Measurements from ENCODE around the gene NXPH1. TPM values are rescaled to one million over a fixed set of nuclear protein-coding genes. Genes with fewer than 3 reads are reported as not detected.

NXPH1 gene
- polyA plus RNA-seq, 1 donor (not counting 4 experiments of a cell fraction or from before 2014, with no cell fraction given): not detected

GRCh38 chr7:8581842-8582241 is 148.4 kb downstream of the NXPH1 start:
- no peak overlapping the region for H3K4me3 ChIP-seq (ENCODE audit: control insufficient read depth in 2 of 3, extremely low read depth in 1 of 3, insufficient read depth in 2 of 3, low read depth in 1 of 3, low read length in 3 of 3)
- H3K9me1 ChIP-seq (ENCODE audit: control insufficient read depth, extremely low read depth, insufficient read depth, low read length): no peaks in the 10 kb centered on the region
- DNase-seq (ENCODE audit: low read depth, low spot score) (no peak), FAIRE-seq (no peak)
- no peaks in the 10 kb centered on the region for H3K27me3 ChIP-seq (ENCODE audit: control insufficient read depth, extremely low read depth, insufficient read depth, low read length)
- H4K20me1 ChIP-seq (ENCODE audit: control insufficient read depth, extremely low read depth, insufficient read depth, low read length): no peaks in the 10 kb centered on the region
- H3K4me1 ChIP-seq (ENCODE audit: control insufficient read depth, extremely low read depth, insufficient read depth, low read length): no peaks in the 10 kb centered on the region
- no peak for TF ChIP-seq EZH2 (IDR thresholded peaks at IDR 0.05; ENCODE audit: low read length)
- TF ChIP-seq CTCF (optimal IDR thresholded peaks at IDR 0.05 in 1 of 3, IDR thresholded peaks at IDR 0.05 in 1 of 3, conservative IDR thresholded peaks at IDR 0.05 in 1 of 3; ENCODE audit: extremely low read depth in 1 of 3, insufficient read depth in 2 of 3, low read length in 3 of 3): no peak
- no peak overlapping the region for H3K9ac ChIP-seq (ENCODE audit: control insufficient read depth, extremely low read depth, insufficient read depth, low read length)
- no peaks in the 10 kb centered on the region for H3K9me3 ChIP-seq (ENCODE audit: control insufficient read depth, low read depth, low read length)
- dilution Hi-C loops (cut with MboI; ENCODE audit: extremely low pct_ligation_motif_present, low sequenced_read_pairs): no loop called here
- H3K27ac ChIP-seq (ENCODE audit: control insufficient read depth, insufficient read depth, low read length): no peak overlapping the region
- H3K79me2 ChIP-seq (ENCODE audit: control insufficient read depth, insufficient read depth, low read length): no peaks in the 10 kb centered on the region
- no peaks in the 10 kb centered on the region for H3K36me3 ChIP-seq (ENCODE audit: control insufficient read depth in 2 of 2, extremely low read depth in 1 of 2, insufficient read depth in 2 of 2, low read length in 2 of 2)
- H3K4me2 ChIP-seq (ENCODE audit: control insufficient read depth, extremely low read depth, insufficient read depth, low read depth, low read length): no peak overlapping the region
- H2AFZ ChIP-seq (ENCODE audit: control insufficient read depth, low read length): no peak overlapping the region

GRCh38 chr7:8582728-8583127 is 149.3 kb downstream of the NXPH1 start:
- Histone ChIP-seq H3K27me3 (ENCODE audit: control insufficient read depth, extremely low read depth, insufficient read depth, low read length) (no peaks in the 10 kb centered on the region), H3K9ac (ENCODE audit: control insufficient read depth, extremely low read depth, insufficient read depth, low read length) (no peak overlapping the region), H4K20me1 (ENCODE audit: control insufficient read depth, extremely low read depth, insufficient read depth, low read length) (no peaks in the 10 kb centered on the region), H3K4me1 (ENCODE audit: control insufficient read depth, extremely low read depth, insufficient read depth, low read length) (no peaks in the 10 kb centered on the region), H3K4me3 (ENCODE audit: control insufficient read depth in 2 of 3, extremely low read depth in 1 of 3, insufficient read depth in 2 of 3, low read depth in 1 of 3, low read length in 3 of 3) (no peak overlapping the region), H3K9me3 (ENCODE audit: control insufficient read depth, low read depth, low read length) (no peaks in the 10 kb centered on the region), H3K9me1 (ENCODE audit: control insufficient read depth, extremely low read depth, insufficient read depth, low read length) (no peaks in the 10 kb centered on the region), H3K36me3 (ENCODE audit: control insufficient read depth in 2 of 2, extremely low read depth in 1 of 2, insufficient read depth in 2 of 2, low read length in 2 of 2) (no peaks in the 10 kb centered on the region), H3K4me2 (ENCODE audit: control insufficient read depth, extremely low read depth, insufficient read depth, low read depth, low read length) (no peak overlapping the region), H3K27ac (ENCODE audit: control insufficient read depth, insufficient read depth, low read length) (no peak overlapping the region), H3K79me2 (ENCODE audit: control insufficient read depth, insufficient read depth, low read length) (no peaks in the 10 kb centered on the region), H2AFZ (ENCODE audit: control insufficient read depth, low read length) (no peak overlapping the region)
- FAIRE-seq: no peak
- DNase-seq (ENCODE audit: low read depth, low spot score): no peak
- no peak for TF ChIP-seq EZH2 (IDR thresholded peaks at IDR 0.05; ENCODE audit: low read length)
- TF ChIP-seq CTCF (optimal IDR thresholded peaks at IDR 0.05 in 1 of 3, IDR thresholded peaks at IDR 0.05 in 1 of 3, conservative IDR thresholded peaks at IDR 0.05 in 1 of 3; ENCODE audit: extremely low read depth in 1 of 3, insufficient read depth in 2 of 3, low read length in 3 of 3): no peak
- dilution Hi-C loops (cut with MboI; ENCODE audit: extremely low pct_ligation_motif_present, low sequenced_read_pairs): no loop called here

Data from keratinocyte (primary cell).